ENCODE results near the gene OR2C3. TPM values are rescaled to one million over a fixed set of nuclear protein-coding genes. Genes with fewer than 3 reads are reported as not detected.
"Not testable (repeated sequence)": the region's sequence is repeated elsewhere in the genome, so short reads cannot be mapped to it uniquely, and the experiment has no call there.

Gene OR2C3
- total and polyA plus RNA-seq, 4 experiments from 2014 or later = not detected

- H3K4me1 ChIP-seq (ENCODE audit: insufficient read depth, low read length); H3K36me3 Mint-ChIP-seq; H3K27ac ChIP-seq (ENCODE audit: low read depth, low read length); H3K4me3 ChIP-seq (ENCODE audit: low read length in 2 of 2); DNase-seq; H3K27me3 ChIP-seq (ENCODE audit: insufficient read depth, low read length); POLR2A ChIA-PET (ENCODE audit: partially characterized antibody); H3K9me3 ChIP-seq (ENCODE audit: control insufficient read depth in 1 of 2, low read length in 2 of 2); H3K9me3 Mint-ChIP-seq; H3K36me3 ChIP-seq (ENCODE audit: insufficient read depth, low read length); intact Hi-C loops (cut with micrococcal nuclease); H3K27ac Mint-ChIP-seq; CTCF ChIA-PET (ENCODE audit: partially characterized antibody); H3K4me1 Mint-ChIP-seq; H3K4me3 Mint-ChIP-seq: not testable (repeated sequence)
- peaks cover 13 to 15% of the 10 kb centered on the region in 2 donors for H3K27me3 Mint-ChIP-seq
Observed at GRCh38 chr1:247521886-247522285, 14.4 kb downstream of the OR2C3 start.

- ChIA-PET POLR2A (ENCODE audit: partially characterized antibody) (no interaction called here), CTCF (ENCODE audit: partially characterized antibody) (no interaction called here)
- intact Hi-C loops (cut with micrococcal nuclease) = no loop called here
Observed at GRCh38 chr1:247518613-247518891, 17.7 kb downstream of the OR2C3 start.

DNA sequence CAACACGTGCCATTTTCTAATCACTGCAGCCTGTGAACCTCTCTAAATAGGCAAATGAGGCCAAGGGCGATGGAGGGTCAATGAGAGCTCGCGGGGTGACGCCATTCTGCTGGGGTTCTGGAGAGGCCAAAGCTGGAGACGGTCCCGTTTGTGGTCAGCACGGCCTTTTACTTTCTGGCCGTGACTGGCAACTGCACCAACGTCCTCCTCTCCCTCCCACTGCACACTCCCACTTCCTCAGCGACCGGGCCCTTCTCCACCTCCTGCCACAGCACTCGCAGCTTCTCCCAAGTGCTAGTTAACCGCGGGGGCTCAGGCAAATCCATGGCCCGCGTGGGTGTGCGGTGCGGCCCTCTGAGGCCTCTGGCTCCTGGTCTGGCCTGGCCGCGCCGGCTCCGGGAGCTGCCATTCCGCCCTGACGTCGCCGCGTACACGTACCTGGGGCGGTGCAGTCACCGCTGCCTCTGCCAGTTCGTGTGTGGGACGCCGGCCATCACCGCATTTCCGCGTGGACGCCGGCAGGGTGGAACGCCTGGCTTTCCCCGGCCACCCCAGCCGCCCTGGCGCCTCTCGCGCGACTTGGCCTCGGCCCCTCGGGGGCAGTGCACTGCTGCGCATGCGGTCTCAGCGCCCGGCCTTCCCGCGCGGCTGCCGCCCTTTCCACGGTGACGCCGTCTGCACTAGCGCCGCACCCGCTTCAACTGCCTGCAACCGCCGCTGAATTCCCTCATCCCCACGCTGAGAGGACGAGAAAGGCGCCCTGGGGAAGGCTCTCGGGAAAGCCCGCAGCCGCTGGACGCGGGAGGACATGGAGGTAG is 18.2 kb downstream of the OR2C3 start:
- CTCF ChIA-PET (ENCODE audit: partially characterized antibody) = no interaction called here

More at GRCh38 chr1:247518613-247518891, 17.7 kb downstream of the OR2C3 start:
- H3K27me3 Mint-ChIP-seq = peaks cover 12 to 22% of the 10 kb centered on the region in 2 donors
- Histone ChIP-seq H3K27ac (ENCODE audit: low read depth, low read length) (no peak overlapping the region), H3K36me3 (ENCODE audit: insufficient read depth, low read length) (no peaks in the 10 kb centered on the region), H3K9me3 (ENCODE audit: control insufficient read depth in 1 of 2, low read length in 2 of 2) (no peaks in the 10 kb centered on the region), H3K4me3 (ENCODE audit: low read length in 2 of 2) (no peak overlapping the region), H3K4me1 (ENCODE audit: insufficient read depth, low read length) (no peaks in the 10 kb centered on the region), H3K27me3 (ENCODE audit: insufficient read depth, low read length) (no peaks in the 10 kb centered on the region)
- H3K4me1 Mint-ChIP-seq = no peaks in the 10 kb centered on the region
- H3K27ac Mint-ChIP-seq = no peak overlapping the region
- H3K9me3 Mint-ChIP-seq = peaks cover 0 to 5% (median 0%) of the 10 kb centered on the region in 8 donors
- DNase-seq = no peak
- H3K4me3 Mint-ChIP-seq = no peak overlapping the region
- no peaks in the 10 kb centered on the region for H3K36me3 Mint-ChIP-seq

DNA sequence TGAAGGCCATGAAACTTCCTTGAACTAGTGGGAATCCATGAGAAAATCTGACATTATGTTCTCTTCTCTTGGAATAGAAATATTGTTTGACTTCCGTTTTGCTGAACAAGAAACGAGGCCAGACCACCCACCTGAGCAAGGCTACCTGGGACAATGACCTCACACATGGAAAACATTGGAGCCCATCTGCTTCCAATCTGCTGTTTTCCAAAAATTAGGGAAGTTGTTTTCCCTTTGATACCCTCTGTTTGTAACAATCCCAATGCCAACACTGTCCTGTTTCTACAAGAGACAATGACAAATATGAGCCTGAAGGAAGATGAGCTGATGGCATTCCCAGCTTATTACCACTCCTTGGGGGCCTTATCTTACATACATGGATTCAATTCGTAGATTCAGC is 29.4 kb downstream of the OR2C3 start:
- no peaks in the 10 kb centered on the region for H3K36me3 Mint-ChIP-seq
- CTCF ChIA-PET (ENCODE audit: partially characterized antibody) = no interaction called here

More for the DNA sequence above, 18.2 kb downstream of the OR2C3 start:
- peak in 1 of 5 donors; percentile 4 for DNase-seq
- H3K27ac ChIP-seq (ENCODE audit: low read depth, low read length) = no peak overlapping the region
- H3K4me1 ChIP-seq (ENCODE audit: insufficient read depth, low read length) = no peaks in the 10 kb centered on the region
- H3K4me1 Mint-ChIP-seq = no peaks in the 10 kb centered on the region
- H3K4me3 Mint-ChIP-seq = peak overlapping the region in 4 of 8 donors; percentile 7 to 15 (median 14)
- H3K27ac Mint-ChIP-seq = no peak overlapping the region
- intact Hi-C loops (cut with micrococcal nuclease) = no loop called here
- POLR2A ChIA-PET (ENCODE audit: partially characterized antibody) = no interaction called here
- peaks cover 12 to 22% of the 10 kb centered on the region in 2 donors for H3K27me3 Mint-ChIP-seq
- H3K9me3 ChIP-seq (ENCODE audit: control insufficient read depth in 1 of 2, low read length in 2 of 2) = no peaks in the 10 kb centered on the region
- peaks cover 0 to 4% (median 0%) of the 10 kb centered on the region in 8 donors for H3K9me3 Mint-ChIP-seq
- H3K36me3 ChIP-seq (ENCODE audit: insufficient read depth, low read length) = no peaks in the 10 kb centered on the region
- H3K4me3 ChIP-seq (ENCODE audit: low read length in 2 of 2) = no peak overlapping the region
- H3K27me3 ChIP-seq (ENCODE audit: insufficient read depth, low read length) = no peaks in the 10 kb centered on the region
- no peaks in the 10 kb centered on the region for H3K36me3 Mint-ChIP-seq

DNA sequence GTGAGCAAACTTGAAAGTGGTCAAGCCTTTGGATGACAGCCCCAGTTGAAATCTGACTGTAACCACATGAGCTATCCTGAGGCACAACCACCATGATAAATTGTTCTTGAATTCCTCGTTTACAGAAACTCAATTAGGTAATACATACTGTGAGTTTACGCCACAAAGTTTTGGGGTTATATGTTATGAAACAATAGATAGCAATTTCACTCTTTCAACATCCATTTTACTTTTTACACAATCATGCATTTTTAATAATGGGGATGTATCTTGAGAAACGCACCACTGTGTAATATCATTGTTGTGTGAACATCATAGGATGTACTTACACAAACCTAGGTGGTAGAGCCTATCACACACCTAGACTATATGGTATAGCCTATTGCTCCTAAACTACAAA is 35.4 kb downstream of the OR2C3 start:
- Histone ChIP-seq H3K36me3 (ENCODE audit: insufficient read depth, low read length) (no peaks in the 10 kb centered on the region), H3K4me3 (ENCODE audit: low read length in 2 of 2) (no peak overlapping the region), H3K27ac (ENCODE audit: low read depth, low read length) (no peak overlapping the region), H3K27me3 (ENCODE audit: insufficient read depth, low read length) (no peaks in the 10 kb centered on the region), H3K4me1 (ENCODE audit: insufficient read depth, low read length) (no peaks in the 10 kb centered on the region), H3K9me3 (ENCODE audit: control insufficient read depth in 1 of 2, low read length in 2 of 2) (no peaks in the 10 kb centered on the region)
- ChIA-PET CTCF (ENCODE audit: partially characterized antibody) (no interaction called here), POLR2A (ENCODE audit: partially characterized antibody) (no interaction called here)
- intact Hi-C loops (cut with micrococcal nuclease) = no loop called here
- Mint-ChIP-seq H3K27me3 (peaks cover 6 to 10% of the 10 kb centered on the region in 2 donors), H3K4me3 (no peak overlapping the region), H3K9me3 (no peaks in the 10 kb centered on the region), H3K4me1 (no peaks in the 10 kb centered on the region), H3K36me3 (no peaks in the 10 kb centered on the region), H3K27ac (no peak overlapping the region)
- no peak for DNase-seq

More for the DNA sequence above, 29.4 kb downstream of the OR2C3 start:
- Histone ChIP-seq H3K36me3 (ENCODE audit: insufficient read depth, low read length) (no peaks in the 10 kb centered on the region), H3K27ac (ENCODE audit: low read depth, low read length) (no peak overlapping the region), H3K9me3 (ENCODE audit: control insufficient read depth in 1 of 2, low read length in 2 of 2) (no peaks in the 10 kb centered on the region), H3K4me1 (ENCODE audit: insufficient read depth, low read length) (no peaks in the 10 kb centered on the region), H3K27me3 (ENCODE audit: insufficient read depth, low read length) (no peaks in the 10 kb centered on the region), H3K4me3 (ENCODE audit: low read length in 2 of 2) (no peak overlapping the region)
- Mint-ChIP-seq H3K4me3 (no peak overlapping the region), H3K4me1 (no peaks in the 10 kb centered on the region), H3K27me3 (peaks cover 0 to 2% of the 10 kb centered on the region in 2 donors), H3K27ac (no peak overlapping the region), H3K9me3 (peaks cover 0 to 5% (median 0%) of the 10 kb centered on the region in 8 donors)
- POLR2A ChIA-PET (ENCODE audit: partially characterized antibody) = no interaction called here
- intact Hi-C loops (cut with micrococcal nuclease) = no loop called here
- no peak for DNase-seq

DNA sequence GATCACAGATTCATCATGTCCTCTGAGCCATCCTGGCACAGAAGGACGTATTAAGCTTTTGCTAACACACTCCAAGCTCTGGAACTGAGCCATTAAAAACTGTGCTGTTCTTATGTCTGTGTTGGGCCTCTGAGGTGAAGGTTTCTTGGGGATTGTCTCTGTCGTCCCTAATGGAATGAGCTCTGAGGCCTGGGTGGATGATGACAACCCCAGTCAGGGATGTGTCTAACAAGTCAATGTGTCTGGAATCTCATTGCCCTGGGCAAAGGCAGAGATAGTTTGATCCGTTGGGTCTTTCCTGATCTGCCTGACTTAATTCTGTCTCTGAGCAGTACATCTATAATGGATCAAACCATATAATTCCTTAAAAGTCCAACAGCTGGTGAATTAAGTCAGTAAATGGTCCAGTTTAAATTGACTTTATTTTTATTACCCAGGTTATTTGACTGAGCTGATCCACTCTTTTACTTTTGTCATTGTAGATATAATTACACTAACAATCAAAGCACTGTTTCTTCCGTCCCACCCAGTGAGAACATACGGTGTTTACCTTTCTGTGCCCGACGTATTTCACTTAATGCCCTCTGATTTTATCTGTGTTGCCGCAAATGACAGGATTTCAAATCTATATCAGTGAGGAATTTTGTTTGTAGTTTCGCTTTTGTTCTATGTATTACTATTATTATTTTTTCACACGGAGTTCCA is 39.5 kb downstream of the OR2C3 start:
- no peak for DNase-seq
- ChIA-PET POLR2A (ENCODE audit: partially characterized antibody) (no interaction called here), CTCF (ENCODE audit: partially characterized antibody) (interaction anchor here (0.7 to 1.5 kb wide), 2 partner anchors 106 to 123 kb away, joined by 3 read pairs; no protein-coding TSS in a partner anchor)
- H3K27ac Mint-ChIP-seq = no peak overlapping the region
- Histone ChIP-seq H3K4me1 (ENCODE audit: insufficient read depth, low read length) (no peaks in the 10 kb centered on the region), H3K27me3 (ENCODE audit: insufficient read depth, low read length) (peaks cover 10% of the 10 kb centered on the region), H3K27ac (ENCODE audit: low read depth, low read length) (no peak overlapping the region), H3K4me3 (ENCODE audit: low read length in 2 of 2) (no peak overlapping the region), H3K36me3 (ENCODE audit: insufficient read depth, low read length) (no peaks in the 10 kb centered on the region), H3K9me3 (ENCODE audit: control insufficient read depth in 1 of 2, low read length in 2 of 2) (no peaks in the 10 kb centered on the region)
- H3K27me3 Mint-ChIP-seq = peaks cover 19% of the 10 kb centered on the region in 2 donors
- no peaks in the 10 kb centered on the region for H3K9me3 Mint-ChIP-seq
- H3K4me1 Mint-ChIP-seq = no peaks in the 10 kb centered on the region
- intact Hi-C loops (cut with micrococcal nuclease) = no loop called here
- H3K36me3 Mint-ChIP-seq = no peaks in the 10 kb centered on the region
- H3K4me3 Mint-ChIP-seq = no peak overlapping the region

DNA sequence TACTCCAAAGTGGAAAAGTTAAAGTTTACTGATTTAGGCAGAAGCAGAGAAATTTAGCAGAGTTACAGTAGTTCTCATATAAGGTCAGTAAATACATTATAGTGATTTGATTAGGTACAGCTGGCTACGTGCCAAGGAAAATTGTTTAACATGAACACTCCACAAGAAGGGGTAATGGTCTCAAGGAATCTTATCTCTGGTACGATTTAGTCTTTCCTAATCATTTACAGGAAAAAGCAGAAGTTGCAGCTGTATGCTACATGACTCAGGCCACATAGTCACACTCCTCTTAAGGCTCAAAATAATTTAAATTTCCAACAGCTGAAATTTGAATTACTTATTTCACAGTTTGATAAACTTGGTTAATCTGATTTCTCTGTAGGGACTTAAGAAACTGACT is 41.5 kb downstream of the OR2C3 start:
- CTCF ChIA-PET (ENCODE audit: partially characterized antibody) = interaction anchor here (1.4 kb wide), 2 partner anchors 105 to 122 kb away, joined by 3 to 5 read pairs; no protein-coding TSS in a partner anchor

More for the DNA sequence above, 41.5 kb downstream of the OR2C3 start:
- Histone ChIP-seq H3K27ac (ENCODE audit: low read depth, low read length) (no peak overlapping the region), H3K4me1 (ENCODE audit: insufficient read depth, low read length) (no peaks in the 10 kb centered on the region), H3K4me3 (ENCODE audit: low read length in 2 of 2) (no peak overlapping the region), H3K27me3 (ENCODE audit: insufficient read depth, low read length) (peaks cover 10% of the 10 kb centered on the region), H3K36me3 (ENCODE audit: insufficient read depth, low read length) (no peaks in the 10 kb centered on the region), H3K9me3 (ENCODE audit: control insufficient read depth in 1 of 2, low read length in 2 of 2) (no peaks in the 10 kb centered on the region)
- intact Hi-C loops (cut with micrococcal nuclease) = no loop called here
- Mint-ChIP-seq H3K36me3 (no peaks in the 10 kb centered on the region), H3K9me3 (no peaks in the 10 kb centered on the region), H3K27ac (no peak overlapping the region), H3K4me3 (no peak overlapping the region), H3K27me3 (peaks cover 23 to 25% of the 10 kb centered on the region in 2 donors), H3K4me1 (no peaks in the 10 kb centered on the region)
- POLR2A ChIA-PET (ENCODE audit: partially characterized antibody) = no interaction called here
- no peak for DNase-seq

Measured in CD4-positive, alpha-beta memory T cell (primary cell).